Measurements from ENCODE around the gene REXO5.

DNA sequence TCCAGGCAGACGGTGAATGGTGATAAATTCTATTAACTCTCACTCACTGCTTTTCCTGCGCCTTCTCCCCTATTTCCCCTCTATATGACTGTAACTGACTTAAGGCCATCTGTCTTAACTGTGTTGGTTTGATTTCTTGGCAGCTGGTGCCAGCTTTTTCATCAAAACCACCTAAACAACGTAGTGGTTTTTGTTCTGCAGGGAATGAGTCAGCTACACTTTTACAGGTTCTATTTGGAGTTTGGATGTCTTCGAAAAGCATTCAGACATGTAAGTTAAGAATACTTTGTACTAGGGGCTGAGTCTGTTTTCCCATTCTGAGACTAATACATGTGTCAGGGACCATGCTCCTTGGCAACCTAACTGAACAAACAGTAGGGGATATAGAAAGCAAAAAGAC lies 8.5 kb downstream of the REXO5 start:
- no peak for TF ChIP-seq POLR2AphosphoS5 (IDR thresholded peaks at IDR 0.05)
- TF ChIP-seq CTCF (IDR thresholded peaks at IDR 0.05): no peak

All from breast epithelium (tissue), 3 donors.